ENCODE measurements around the gene CAMTA1.
A peak's percentile ranks its signal among the peaks of the same experiment; 100 is the strongest.

Gene CAMTA1

GRCh38 chr1:7664147-7664892, 879.1 kb downstream of the CAMTA1 start:
- DNase-seq: no peak

- no peak for DNase-seq
Measured at GRCh38 chr1:7664893-7665250, 879.6 kb downstream of the CAMTA1 start.

DNA sequence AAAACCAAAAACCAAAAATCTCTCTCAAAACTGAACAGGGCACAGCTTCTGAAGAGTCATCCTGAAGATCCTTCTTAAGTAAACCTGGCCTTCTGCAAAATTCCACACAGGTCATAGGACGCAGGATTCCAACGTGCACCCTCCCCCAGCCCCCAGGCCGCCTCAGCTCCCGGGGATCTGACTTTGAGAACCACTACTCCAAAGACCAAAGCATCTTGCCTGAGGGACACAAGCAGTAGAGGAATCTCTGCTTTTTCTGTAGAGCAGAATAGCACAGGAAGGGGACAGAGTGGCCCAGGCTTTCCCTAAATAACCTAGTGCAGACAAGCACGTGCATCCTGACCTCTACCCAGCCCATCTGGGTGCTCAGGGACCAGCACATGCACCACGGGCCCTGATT, 881.0 kb downstream of the CAMTA1 start:
- DNase-seq: no peak

DNA sequence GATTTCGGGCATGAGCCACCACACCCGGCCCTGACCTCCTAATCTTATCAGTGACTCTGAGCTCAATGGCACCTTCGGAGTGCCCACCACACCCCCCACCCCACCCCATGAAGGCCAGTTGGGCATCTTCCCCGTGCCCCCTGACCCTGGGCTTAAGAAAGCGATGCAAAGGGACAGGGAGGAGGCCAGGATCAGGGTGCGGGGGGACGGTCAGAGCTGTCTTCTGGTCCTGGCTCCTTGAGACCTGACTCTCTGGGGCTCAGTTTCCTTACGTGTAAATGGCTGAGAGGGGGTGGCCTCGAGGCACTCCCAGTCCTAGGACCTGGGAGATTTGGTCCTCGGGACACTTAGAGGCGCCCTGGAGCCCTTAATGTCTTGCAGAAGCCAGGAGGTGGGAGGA, 881.9 kb downstream of the CAMTA1 start:
- DNase-seq: no peak

- peak; percentile 53 for DNase-seq
Measured at GRCh38 chr1:7667625-7668218, 882.5 kb downstream of the CAMTA1 start.

- DNase-seq: no peak
Measured at GRCh38 chr1:7669559-7670311, 884.5 kb downstream of the CAMTA1 start.

DNA sequence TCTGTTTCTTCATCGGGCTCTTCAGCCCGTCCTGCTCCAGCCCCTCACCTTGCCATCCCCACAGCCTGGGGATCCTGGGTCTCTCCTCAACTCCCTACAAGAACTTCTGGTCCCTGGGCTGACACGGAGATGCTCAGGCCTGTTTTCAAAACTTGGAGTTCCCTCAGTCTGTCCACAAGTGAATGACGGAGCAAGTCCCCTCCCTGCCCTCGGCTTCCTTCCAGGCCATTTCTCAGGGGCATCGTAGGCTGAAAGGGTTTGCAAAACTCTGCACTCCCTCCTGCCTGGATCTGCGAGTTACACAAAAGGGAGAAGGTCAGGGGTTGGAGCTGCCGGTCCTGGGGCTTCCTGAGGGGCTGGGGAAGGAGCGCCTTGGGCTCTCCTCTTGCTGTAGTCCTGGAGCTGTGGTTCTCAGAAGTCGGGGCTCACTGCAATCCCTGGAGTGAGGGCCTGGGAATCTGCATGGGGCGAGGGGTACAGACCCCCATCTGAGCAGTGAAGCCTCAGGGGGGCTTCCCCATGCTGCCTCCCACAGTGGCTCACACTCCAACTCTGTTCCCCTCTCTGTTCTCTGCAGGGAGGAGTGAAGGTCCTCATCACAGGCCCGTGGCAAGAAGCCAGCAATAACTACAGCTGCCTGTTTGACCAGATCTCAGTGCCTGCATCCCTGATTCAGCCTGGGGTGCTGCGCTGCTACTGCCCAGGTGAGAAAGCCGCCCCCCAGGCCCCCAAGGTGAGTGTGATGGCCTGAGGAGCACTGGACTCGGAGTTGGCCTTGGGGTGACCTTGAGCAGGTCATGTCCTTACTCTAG, 885.3 kb downstream of the CAMTA1 start:
- no peak for DNase-seq

- no peak for DNase-seq
Measured at GRCh38 chr1:7671146-7671465, 885.9 kb downstream of the CAMTA1 start.

GRCh38 chr1:7671676-7672075, 886.4 kb downstream of the CAMTA1 start:
- DNase-seq: no peak

DNA sequence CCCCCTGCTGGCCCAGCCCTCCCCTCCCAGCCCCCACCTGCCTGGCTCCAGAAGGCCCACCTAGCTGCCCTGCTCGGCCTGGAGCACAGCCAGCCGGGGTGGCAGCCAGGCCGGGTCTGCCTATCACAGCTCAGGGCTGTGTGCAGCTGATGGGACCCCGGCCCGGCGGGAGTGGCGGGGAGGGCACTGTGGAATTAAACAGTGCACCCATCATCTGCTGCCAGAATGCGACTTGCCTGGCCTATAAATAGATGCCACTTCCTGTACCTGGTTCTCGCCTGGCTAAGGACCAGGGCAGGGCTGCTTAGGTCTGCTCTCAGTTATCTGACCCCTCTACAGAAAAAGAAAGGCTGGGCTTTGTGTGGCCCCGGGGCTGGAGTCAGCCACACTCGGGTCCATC, 887.6 kb downstream of the CAMTA1 start:
- no peak for DNase-seq

GRCh38 chr1:7674972-7675371, 889.7 kb downstream of the CAMTA1 start:
- no peak for DNase-seq

- DNase-seq: no peak
Measured at GRCh38 chr1:7675431-7676273, 890.4 kb downstream of the CAMTA1 start.

GRCh38 chr1:7676274-7676945, 891.2 kb downstream of the CAMTA1 start:
- DNase-seq: no peak

- DNase-seq: no peak
Measured at GRCh38 chr1:7677111-7677510, 891.9 kb downstream of the CAMTA1 start.

- DNase-seq: no peak
Measured at GRCh38 chr1:7677815-7678214, 892.6 kb downstream of the CAMTA1 start.

DNA sequence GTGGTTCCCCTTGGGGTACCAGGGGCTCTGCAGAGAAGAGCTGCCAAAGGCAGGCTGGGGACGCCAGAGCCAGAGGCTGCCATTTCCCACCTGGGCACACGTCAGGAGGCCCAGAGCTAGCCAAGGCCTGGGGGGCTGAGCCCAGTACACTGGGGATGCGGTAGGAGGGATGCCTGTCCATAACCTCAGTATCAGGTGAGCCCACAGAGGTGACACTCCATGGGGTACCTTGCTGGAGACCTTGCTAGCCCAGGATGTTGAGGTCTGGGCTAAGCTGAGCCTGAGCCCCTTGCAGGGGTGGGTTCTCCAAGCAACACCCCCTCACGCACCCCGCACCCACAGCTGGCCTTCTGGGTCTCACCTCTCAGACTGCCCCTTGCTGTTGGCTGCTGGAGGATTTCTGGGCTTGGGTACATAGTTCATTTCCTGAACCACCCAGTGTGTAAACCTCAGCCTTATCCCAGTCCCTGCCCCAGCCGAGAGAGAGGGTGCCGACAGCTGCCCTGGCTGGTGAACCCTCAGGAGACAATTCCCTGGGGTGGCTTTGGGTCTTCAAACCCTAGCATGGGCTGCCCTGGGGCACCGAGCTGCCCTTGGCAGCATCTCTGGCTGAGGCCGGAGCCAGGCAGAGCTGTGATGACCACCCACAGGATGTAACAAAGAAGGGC, 893.4 kb downstream of the CAMTA1 start:
- DNase-seq: no peak

DNA sequence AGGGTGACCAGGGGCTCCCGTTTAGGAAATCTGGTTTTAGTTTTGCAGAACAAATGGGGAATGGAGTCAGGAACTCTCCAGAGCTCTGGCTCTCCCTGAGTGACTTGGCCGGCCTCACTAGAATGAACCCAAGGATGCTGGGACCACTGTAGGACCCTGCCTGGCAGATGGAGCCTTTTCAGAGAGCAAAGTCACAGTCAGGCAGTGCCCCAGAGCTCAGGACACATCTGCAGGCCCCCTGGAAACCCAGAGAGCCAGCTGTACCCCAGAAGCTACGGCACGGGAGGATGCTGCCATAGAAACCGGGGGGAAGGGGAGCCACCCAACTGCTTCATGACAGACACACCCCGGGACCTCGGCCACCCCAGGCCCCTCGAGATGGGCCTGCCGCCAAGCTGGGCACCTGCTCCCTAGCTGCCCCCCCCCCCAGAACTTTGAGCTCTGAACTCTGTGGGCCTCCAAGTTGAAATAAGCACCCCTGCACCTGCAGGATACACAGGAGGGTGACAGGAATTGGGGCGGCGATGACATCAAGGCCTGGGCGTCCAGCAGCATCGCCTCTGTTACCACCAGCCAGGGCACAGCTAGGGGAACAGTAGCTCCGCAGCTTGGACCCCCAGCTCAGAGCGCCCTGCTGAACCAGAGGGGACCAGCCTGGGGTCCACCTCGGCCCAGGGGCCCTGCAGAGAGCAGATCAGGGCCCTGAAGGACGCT, 894.1 kb downstream of the CAMTA1 start:
- DNase-seq: no peak

DNA sequence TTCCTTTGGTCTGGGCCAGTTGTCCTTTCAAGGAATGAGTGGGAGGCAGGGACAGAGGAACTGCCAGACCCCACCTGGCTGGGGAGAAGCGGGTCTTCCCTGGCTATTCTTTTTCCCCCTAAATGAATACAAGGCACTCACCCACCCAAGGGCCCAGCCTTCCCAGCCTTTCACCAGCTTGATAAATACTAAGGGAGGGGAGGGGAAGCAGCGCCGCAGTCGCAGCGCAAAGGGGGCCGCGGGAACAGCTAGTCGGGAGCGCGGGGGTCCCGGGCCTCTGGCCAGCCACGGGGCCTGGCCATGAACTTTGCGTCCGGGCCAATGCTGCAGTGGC, 894.6 kb downstream of the CAMTA1 start:
- no peak for DNase-seq

DNA sequence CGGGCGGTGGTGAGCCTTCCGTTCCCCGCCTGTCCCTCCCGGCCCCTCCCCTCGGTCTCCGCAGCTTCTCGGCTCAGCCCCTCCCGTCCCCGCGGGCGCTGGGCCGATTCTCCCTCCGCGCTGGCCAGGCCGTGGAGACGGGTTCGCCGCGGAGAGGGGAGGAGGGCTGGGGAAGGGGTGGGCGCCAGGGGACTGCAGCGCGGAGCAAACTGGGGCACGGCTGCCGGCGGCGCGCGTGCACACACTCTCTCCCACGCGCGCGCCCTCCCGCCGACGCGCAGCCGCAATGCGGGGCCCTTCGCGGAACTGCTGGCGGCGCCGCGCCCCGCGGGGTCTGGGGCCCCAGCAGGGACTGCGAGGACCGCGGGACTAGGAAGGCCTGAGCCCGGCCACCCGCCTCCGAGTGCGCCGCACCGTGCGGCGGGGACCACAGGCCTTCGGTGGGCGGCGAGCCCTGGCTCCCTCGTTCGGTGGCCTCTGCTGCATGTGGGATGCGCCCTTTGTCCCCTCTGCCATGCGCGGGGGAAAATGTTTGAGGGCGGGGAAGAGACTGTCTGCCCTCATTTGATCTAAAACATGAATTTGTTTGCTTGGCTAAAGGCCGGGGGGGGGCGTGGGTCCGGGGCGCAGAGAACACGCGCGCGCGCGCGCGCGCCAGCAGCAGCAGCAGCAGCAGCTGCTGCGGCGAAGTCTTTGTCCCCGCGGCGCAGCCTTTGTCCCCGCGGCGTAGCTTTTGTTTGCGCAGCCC, 895.1 kb downstream of the CAMTA1 start:
- no peak for DNase-seq

DNA sequence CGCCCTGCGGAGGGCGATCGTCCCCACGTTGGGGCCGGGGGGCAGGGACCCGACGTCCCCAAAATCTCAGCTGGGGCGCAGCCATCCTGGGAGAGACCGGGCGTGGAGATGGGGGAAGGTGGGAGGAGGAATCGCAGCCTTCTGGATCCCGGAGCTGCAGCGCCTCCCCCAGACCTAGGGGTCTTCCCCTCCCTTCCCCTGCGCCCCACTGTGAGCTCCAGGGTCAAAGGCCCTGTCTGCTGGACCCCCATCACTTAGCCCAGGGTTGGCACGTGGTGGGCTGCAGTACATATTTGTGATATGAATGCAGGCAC, 895.7 kb downstream of the CAMTA1 start:
- no peak for DNase-seq

Data from NCI-H1048 (cell line).